H1 (cell line): Measurements from ENCODE around the gene USH2A. TPM values are rescaled to one million over a fixed set of nuclear protein-coding genes. Genes with fewer than 3 reads are reported as not detected.

Source experiments
- EGR1 ChIP-seq: IDR thresholded peaks from 2 replicates; pipeline ENCODE4 v1.6.1; 2011; ENCODE audit warnings: low read depth, low read length, borderline replicate concordance
- RNF2 ChIP-seq: fragments of 200-900, 300-1000 bp; sonication (generic); IDR thresholded peaks from 2 replicates; pipeline ENCODE4 v1.7.1; 2016; ENCODE audit warnings: borderline replicate concordance, low read depth, mild to moderate bottlenecking, antibody characterized with exemption, low read length; ENCODE audit not compliant: poor library complexity, severe bottlenecking; ENCODE audit errors: missing control alignments
- polyA plus RNA-seq, 7 experiments: library from polyadenylated mRNA; depleted of rRNA in 3 of 7; stranded (reverse) in 5 of 7; unstranded in 2 of 7; fragments of >200 nt in 5 of 7; fragments of 200-250 nt in 2 of 7; gene quantifications; 1 replicate in 5 of 7; 2 replicates in 1 of 7; 4 replicates in 1 of 7; pipeline versions ENCODE4 v1.2.1 to v1.2.3, GENCODE V29; 2011 to 2013; ENCODE audit warnings: missing spikeins in 2 of 7, mixed read lengths in 2 of 7
- total RNA-seq: library from RNA; stranded (reverse); fragmentation: NEBNext Ultra II Directional; extraction: Animal tissue kit (Norgen Biotek cat#: 25700); gene quantifications from 2 replicates; pipeline ENCODE4 v1.2.1, GENCODE V29; 2021

USH2A gene
- total and polyA plus RNA-seq, 2 of the 8 experiments (the other 6 are each of a cell fraction or from before 2014, with no cell fraction given) = 0.02 to 0.17 TPM

- TF ChIP-seq RNF2 (no peak), EGR1 (no peak)
Measured at GRCh38 chr1:215878843-215879242, 544.4 kb downstream of the USH2A start (continued).
